Stimulated activated CD8-positive, alpha-beta memory T cell treated with anti-CD3 and anti-CD28 coated beads, Interleukin-4, amount 100 ng/mL, for 24 hours (primary cell): ENCODE results near the gene EFR3B.
"Not testable (repeated sequence)": the region's sequence is repeated elsewhere in the genome, so short reads cannot be mapped to it uniquely, and the experiment has no call there.

ENCODE experiments used
- DNase-seq: peaks from one replicate; pipeline ENCODE4 v3.0.0-alpha.2; 2020; ENCODE audit warnings: low read depth

EFR3B gene

GRCh38 chr2:25041928-25042320 lies at the start of gene EFR3B:
Gene EFR3B, plus strand, starts transcription at chr2:25042076. Its CDS starts 237 bp downstream, at chr2:25042313.
- peak; percentile 81 for DNase-seq

GRCh38 chr2:24993406-24994145 lies 48.3 kb upstream of the EFR3B start:
- no peak for DNase-seq

- DNase-seq: no peak
Observed at GRCh38 chr2:24994146-24994724, 47.6 kb upstream of the EFR3B start.

- not testable (repeated sequence) for DNase-seq
Observed at GRCh38 chr2:24999097-24999496, 42.8 kb upstream of the EFR3B start.

- DNase-seq: no peak
Observed at GRCh38 chr2:25000036-25000435, 41.8 kb upstream of the EFR3B start.

- DNase-seq: no peak
Observed at GRCh38 chr2:25000503-25001324, 41.2 kb upstream of the EFR3B start.

- no peak for DNase-seq
Observed at GRCh38 chr2:25001325-25001637, 40.6 kb upstream of the EFR3B start.

GRCh38 chr2:25002066-25002465 lies 39.8 kb upstream of the EFR3B start:
- no peak for DNase-seq

- no peak for DNase-seq
Observed at GRCh38 chr2:25009954-25010353, 31.9 kb upstream of the EFR3B start.

- not testable (repeated sequence) for DNase-seq
Observed at GRCh38 chr2:25011342-25011741, 30.5 kb upstream of the EFR3B start.

GRCh38 chr2:25014631-25015030 lies 27.2 kb upstream of the EFR3B start:
- DNase-seq: no peak

- no peak for DNase-seq
Observed at GRCh38 chr2:25018681-25019080, 23.2 kb upstream of the EFR3B start.

GRCh38 chr2:25021791-25022362 lies 20.0 kb upstream of the EFR3B start:
- DNase-seq: no peak

GRCh38 chr2:25023333-25023732 lies 18.5 kb upstream of the EFR3B start:
- no peak for DNase-seq

GRCh38 chr2:25025229-25026007 lies 16.5 kb upstream of the EFR3B start:
- no peak for DNase-seq

GRCh38 chr2:25026008-25026530 lies 15.8 kb upstream of the EFR3B start:
- DNase-seq: no peak

- DNase-seq: no peak
Observed at GRCh38 chr2:25029183-25029554, 12.7 kb upstream of the EFR3B start.

GRCh38 chr2:25030702-25031101 lies 11.2 kb upstream of the EFR3B start:
- DNase-seq: no peak

GRCh38 chr2:25032094-25032493 lies 9.8 kb upstream of the EFR3B start:
- no peak for DNase-seq

- no peak for DNase-seq
Observed at GRCh38 chr2:25032901-25033300, 9.0 kb upstream of the EFR3B start.

GRCh38 chr2:25034081-25034480 lies 7.8 kb upstream of the EFR3B start:
- DNase-seq: no peak
